Hindlimb muscle (tissue), 1 donor: ENCODE results near the gene SLC6A18. TPM values are rescaled to one million over a fixed set of nuclear protein-coding genes. Genes with fewer than 3 reads are reported as not detected.
"Not testable (repeated sequence)": the region's sequence is repeated elsewhere in the genome, so short reads cannot be mapped to it uniquely, and the experiment has no call there.

Source experiments
- DNase-seq: peaks from one replicate; pipeline ENCODE4 v3.0.0-alpha.2; 2013
- polyA plus RNA-seq: library from polyadenylated mRNA; unstranded; fragments of 120-200 nt; gene quantifications from one replicate; pipeline ENCODE4 v1.2.1, GENCODE V29; 2013; ENCODE audit not compliant: insufficient read length

SLC6A18 gene
- polyA plus RNA-seq, 1 donor, result not detected

DNA sequence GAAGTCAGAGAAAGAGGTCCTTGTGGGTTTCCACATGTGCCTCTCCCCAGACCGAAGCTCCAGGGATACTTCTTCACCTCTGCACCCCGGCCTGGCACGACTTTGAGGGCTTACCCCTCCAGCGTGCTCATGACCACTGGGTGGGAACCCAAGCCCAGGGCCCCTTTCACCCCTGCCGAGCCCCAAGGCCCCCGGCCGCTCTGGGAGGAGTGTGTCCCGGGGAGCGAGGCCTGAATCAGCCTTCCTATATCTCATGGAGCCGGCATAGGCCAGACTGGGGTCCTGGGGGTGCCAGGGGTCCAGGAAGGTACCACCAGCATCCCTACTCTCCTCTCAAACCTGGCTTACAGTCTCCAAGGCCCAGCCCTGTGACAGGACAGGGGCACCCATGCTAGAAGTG lies 52.6 kb downstream of the SLC6A18 start:
- no peak for DNase-seq

DNA sequence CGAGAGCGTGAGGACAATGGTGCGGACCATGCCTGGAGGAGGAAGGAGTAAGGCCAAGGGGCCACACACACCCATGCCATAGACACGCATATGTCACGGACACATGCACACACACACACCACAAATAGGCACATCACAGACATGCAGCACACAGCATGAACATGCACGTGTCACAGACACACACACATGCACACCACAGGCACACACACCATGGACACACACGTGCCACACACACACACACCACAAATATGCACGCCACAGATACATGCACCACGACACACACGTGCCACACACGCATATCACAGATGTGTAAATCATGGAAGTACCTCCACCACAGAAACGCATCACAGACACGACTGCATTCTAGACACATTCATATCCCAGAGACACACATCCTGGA lies 53.0 kb downstream of the SLC6A18 start:
- DNase-seq, result no peak

DNA sequence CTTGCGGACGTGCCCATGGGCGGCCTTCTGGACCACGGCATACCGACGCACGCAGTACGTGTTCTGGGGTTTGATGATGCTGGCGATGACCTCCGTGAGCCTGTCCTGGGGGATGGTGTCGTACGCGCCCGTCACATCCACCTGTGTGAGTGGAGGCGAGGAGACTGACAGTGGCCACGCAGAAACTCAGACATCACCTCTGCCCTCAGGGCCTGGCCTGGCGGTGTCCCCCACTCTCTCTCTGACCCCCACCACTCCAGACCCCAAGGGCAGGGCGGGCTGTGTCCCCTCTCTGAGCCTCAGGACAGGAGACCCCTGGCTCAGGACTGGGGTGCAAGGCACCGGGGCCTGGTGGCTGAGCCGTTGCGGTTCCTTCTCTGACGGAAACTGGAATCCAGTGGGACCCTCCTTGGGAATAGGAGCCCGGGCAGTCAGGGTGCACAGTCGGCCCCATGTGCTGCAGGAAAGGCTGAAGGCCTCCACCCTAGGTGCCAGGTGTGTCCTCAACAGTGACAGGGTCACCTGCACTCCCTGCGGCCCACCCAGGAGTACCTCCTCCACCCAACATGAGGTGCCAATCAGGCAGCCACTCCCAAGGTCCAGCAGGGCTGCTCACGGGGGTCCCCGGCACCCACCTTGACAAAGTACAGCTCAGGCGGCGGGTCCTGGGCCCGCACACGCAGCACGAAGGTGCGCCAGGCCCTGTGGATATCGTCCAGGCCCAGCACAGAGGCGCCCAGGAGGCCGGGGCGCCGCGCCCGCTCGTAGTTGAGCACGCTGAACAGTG lies 53.7 kb downstream of the SLC6A18 start:
- DNase-seq, result no peak

GRCh38 chr5:1279443-1280151 lies 54.4 kb downstream of the SLC6A18 start:
- DNase-seq, result no peak

GRCh38 chr5:1280177-1281037 lies 55.2 kb downstream of the SLC6A18 start:
- no peak for DNase-seq

- no peak for DNase-seq
Observed at GRCh38 chr5:1281038-1281882, 56.1 kb downstream of the SLC6A18 start.

DNA sequence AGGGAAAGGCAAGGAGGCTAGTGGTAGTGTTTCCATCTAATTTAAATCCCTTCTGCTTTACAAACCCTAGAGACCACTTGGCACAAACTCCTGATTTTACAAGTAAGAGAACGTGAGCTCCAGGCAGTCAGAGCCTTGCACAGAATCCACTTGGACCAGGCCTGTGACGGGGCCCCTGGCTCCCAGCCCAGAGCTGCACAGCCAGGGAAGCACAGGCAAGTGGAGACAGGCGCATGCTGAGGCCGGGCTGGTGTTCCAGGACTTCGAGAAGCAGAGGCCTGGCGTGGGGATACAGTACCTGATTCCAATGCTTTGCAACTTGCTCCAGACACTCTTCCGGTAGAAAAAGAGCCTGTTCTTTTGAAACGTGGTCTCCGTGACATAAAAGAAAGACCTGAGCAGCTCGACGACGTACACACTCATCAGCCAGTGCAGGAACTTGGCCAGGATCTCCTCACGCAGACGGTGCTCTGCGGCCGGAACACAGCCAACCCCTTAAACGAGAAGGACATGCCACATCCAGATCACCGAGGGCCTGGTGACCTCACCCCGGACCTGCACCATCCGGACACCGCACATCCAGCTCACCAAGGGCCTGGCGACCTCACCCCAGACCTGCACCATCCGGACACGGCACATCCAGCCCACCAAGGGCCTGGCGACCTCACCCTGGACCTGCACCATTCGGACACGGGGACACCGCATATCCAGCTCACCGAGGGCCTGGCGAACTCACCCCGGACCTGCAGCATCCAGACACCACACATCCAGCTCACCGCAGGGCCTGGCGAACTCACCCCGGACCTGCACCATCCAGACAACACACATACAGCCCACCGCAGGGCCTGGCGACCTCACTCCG lies 57.2 kb downstream of the SLC6A18 start:
- DNase-seq, result no peak

DNA sequence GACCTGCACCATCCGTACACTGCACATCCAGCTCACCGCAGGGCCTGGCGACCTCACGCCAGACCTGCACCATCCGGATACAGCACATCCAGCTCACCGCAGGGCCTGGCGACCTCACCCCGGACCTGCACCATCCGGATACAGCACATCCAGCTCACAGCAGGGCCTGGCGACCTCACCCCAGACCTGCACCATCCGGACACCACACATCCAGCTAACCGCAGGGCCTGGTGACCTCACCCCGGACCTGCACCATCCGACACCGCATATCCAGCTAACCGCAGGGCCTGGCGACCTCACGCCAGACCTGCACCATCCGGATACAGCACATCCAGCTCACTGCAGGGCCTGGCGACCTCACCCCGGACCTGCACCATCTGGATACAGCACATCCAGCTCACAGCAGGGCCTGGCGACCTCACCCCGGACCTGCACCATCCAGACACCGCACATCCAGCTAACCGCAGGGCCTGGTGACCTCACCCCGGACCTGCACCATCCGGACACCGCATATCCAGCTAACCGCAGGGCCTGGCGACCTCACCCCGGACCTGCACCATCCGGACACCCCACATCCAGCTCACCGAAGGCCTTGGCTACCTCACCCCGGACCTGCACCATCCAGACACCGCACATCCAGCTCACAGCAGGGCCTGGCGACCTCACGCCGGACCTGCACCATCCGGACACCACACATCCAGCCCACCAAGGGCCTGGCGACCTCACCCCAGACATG lies 58.0 kb downstream of the SLC6A18 start:
- DNase-seq, result not testable (repeated sequence)

DNA sequence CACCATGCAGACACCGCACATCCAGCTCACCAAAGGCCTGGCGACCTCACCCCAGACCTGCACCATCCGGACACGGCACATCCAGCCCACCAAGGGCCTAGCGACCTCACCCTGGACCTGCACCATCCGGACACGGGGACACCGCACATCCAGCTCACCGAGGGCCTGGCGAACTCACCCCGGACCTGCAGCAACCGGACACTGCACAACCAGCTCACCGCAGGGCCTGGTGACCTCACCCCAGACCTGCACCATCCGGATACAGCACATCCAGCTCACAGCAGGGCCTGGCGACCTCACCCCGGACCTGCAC lies 58.5 kb downstream of the SLC6A18 start:
- DNase-seq, result not testable (repeated sequence)

- not testable (repeated sequence) for DNase-seq
Observed at GRCh38 chr5:1284336-1284970, 59.3 kb downstream of the SLC6A18 start.

DNA sequence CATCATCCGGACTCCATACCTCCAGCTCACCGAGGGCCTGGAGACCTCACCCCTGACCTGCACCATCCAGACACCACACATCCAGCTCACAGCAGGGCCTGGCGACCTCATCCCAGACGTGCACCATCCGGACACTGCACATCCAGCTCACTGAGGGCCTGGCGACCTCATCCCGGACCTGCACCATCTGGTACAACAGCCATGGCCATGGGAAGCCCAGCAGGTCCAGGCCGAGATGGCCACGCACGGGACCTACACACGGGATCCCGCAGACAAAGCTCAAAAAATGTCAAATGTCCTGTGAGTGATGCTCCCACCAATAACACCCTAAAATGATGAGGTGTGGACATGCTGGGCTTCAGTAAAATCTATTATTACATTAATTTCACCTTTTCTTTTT lies 60.0 kb downstream of the SLC6A18 start:
- DNase-seq, result no peak

DNA sequence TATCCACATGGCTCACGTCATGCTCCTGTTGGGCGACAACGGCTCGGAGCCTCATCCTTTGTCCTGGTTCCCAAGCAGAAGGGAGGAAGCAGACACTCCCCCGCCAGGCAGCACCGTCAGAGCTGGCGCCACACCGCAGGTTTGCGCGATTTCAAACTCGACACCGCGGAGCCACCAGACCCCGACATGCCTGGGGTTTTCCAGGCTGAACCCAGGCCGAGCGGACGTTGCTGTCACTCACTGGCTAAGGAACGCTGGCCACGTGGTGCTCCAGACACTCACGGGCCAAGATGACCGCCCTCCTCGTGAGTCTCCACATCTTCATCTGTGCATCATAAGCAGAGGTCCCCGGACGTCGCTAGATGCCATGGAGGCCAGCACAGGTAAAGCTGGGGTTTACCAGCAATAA lies 60.7 kb downstream of the SLC6A18 start:
- no peak for DNase-seq

- no peak for DNase-seq
Observed at GRCh38 chr5:1288439-1289335, 63.5 kb downstream of the SLC6A18 start.

- not testable (repeated sequence) for DNase-seq
Observed at GRCh38 chr5:1289559-1289958, 64.4 kb downstream of the SLC6A18 start.

GRCh38 chr5:1290956-1291355 lies 65.8 kb downstream of the SLC6A18 start:
- DNase-seq, result not testable (repeated sequence)

GRCh38 chr5:1291611-1292080 lies 66.5 kb downstream of the SLC6A18 start:
- no peak for DNase-seq

DNA sequence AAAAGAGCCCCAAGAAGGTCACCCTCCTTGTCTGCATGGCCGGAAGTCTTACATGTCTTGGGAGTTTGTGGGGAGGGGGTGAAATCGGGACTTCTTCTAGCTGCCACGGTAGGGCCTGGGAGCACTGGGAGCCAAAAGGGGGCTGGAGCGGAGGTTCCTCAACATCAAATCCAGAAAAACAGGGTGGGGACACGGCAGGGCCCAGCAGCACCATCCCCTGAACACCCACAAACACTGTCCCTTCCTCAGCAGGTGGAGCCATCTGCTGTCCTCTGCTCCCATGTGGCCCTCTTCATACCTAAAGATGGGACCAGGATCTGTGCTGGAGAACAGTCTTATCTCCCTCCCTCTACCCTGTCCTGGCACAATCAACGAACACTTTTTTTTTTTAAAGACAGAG lies 67.0 kb downstream of the SLC6A18 start:
- DNase-seq, result no peak

GRCh38 chr5:1292846-1293415 lies 67.8 kb downstream of the SLC6A18 start:
- no peak for DNase-seq
